Endothelial cell (in vitro differentiated cells): ENCODE results near the gene TFEB. TPM values are rescaled to one million over a fixed set of nuclear protein-coding genes. Genes with fewer than 3 reads are reported as not detected.

Experiments used
- DNase-seq: peaks from one replicate; pipeline ENCODE4 v3.0.0; 2021; ENCODE audit warnings: low spot score
- H3K27ac Mint-ChIP-seq: one replicate; pipeline ENCODE4 v1.8.0; 2021; ENCODE audit warnings: mixed read lengths, inconsistent platforms; ENCODE audit not compliant: unreplicated experiment
- H3K27me3 Mint-ChIP-seq: one replicate; pipeline ENCODE4 v1.8.0; 2021; ENCODE audit warnings: mild to moderate bottlenecking, moderate library complexity, mixed read lengths, inconsistent platforms; ENCODE audit not compliant: unreplicated experiment
- H3K36me3 Mint-ChIP-seq: one replicate; pipeline ENCODE4 v1.8.0; 2021; ENCODE audit warnings: mild to moderate bottlenecking, low read depth, mixed read lengths, inconsistent platforms; ENCODE audit not compliant: unreplicated experiment
- H3K4me1 Mint-ChIP-seq: one replicate; pipeline ENCODE4 v1.8.0; 2021; ENCODE audit warnings: mild to moderate bottlenecking, mixed read lengths, inconsistent platforms; ENCODE audit not compliant: unreplicated experiment
- H3K4me3 Mint-ChIP-seq: one replicate; pipeline ENCODE4 v1.8.0; 2021; ENCODE audit warnings: mild to moderate bottlenecking, mixed read lengths, inconsistent platforms; ENCODE audit not compliant: unreplicated experiment
- H3K9me3 Mint-ChIP-seq: one replicate; pipeline ENCODE4 v1.8.0; 2021; ENCODE audit warnings: mixed read lengths, inconsistent platforms; ENCODE audit not compliant: unreplicated experiment
- total RNA-seq: library from RNA; stranded (reverse); fragmentation: NEBNext Ultra II Directional; extraction: Animal tissue kit (Norgen Biotek cat#: 25700); gene quantifications from one replicate; pipeline ENCODE4 v1.2.1, GENCODE V29; 2021; ENCODE audit not compliant: unreplicated experiment
- TF ChIP-seq, protein P1 (sequence below): fragments of 200-600 bp; sonication (generic); IDR thresholded peaks from one replicate; pipeline ENCODE4 v1.5.0; 2021; ENCODE audit warnings: antibody characterized with exemption; ENCODE audit not compliant: unreplicated experiment

Gene TFEB
- total RNA-seq, 1 donor from 2014 or later, result 10.4 TPM

- H3K4me1 Mint-ChIP-seq, result peaks cover 19% of the 10 kb centered on the region
- no peak for DNase-seq
- peaks cover 21% of the 10 kb centered on the region for H3K36me3 Mint-ChIP-seq
- peak overlapping the region; percentile 19 for H3K4me3 Mint-ChIP-seq
- no peak overlapping the region for H3K27ac Mint-ChIP-seq
- peaks cover 5% of the 10 kb centered on the region for H3K27me3 Mint-ChIP-seq
- H3K9me3 Mint-ChIP-seq, result no peaks in the 10 kb centered on the region
- TF ChIP-seq, protein P1, sequence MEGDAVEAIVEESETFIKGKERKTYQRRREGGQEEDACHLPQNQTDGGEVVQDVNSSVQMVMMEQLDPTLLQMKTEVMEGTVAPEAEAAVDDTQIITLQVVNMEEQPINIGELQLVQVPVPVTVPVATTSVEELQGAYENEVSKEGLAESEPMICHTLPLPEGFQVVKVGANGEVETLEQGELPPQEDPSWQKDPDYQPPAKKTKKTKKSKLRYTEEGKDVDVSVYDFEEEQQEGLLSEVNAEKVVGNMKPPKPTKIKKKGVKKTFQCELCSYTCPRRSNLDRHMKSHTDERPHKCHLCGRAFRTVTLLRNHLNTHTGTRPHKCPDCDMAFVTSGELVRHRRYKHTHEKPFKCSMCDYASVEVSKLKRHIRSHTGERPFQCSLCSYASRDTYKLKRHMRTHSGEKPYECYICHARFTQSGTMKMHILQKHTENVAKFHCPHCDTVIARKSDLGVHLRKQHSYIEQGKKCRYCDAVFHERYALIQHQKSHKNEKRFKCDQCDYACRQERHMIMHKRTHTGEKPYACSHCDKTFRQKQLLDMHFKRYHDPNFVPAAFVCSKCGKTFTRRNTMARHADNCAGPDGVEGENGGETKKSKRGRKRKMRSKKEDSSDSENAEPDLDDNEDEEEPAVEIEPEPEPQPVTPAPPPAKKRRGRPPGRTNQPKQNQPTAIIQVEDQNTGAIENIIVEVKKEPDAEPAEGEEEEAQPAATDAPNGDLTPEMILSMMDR, result no peak
Measured at GRCh38 chr6:41777551-41778285, 42.3 kb upstream of the TFEB start.

DNA sequence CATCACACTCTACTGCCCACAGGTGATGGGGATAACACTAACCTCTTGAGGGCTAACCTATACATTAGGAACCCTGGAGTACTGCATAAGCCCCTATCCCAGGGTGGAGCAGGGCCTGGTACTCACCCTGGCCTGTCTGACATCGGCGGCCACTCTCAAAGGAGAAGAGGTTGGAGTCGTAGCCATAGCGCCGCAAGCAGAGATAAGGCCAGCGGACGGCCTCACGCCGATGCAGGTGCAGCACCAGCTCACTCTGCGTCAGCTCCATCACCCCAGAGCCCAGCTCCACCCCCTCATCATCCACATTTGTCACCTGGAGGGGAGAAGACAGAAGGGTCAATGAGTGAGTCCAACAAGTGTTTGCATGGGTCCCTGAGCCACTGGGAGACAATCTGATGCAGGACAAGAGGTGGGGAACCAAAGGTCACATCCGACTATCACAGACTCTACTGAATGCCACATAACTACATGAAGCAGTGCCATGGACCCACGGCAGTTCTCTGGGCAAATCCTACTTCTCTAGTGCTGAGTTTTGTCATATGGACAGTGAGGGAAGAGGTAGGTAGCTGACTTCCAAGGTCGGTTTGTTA is 40.0 kb upstream of the TFEB start:
- H3K4me3 Mint-ChIP-seq, result peak overlapping the region; percentile 15
- peaks cover 11% of the 10 kb centered on the region for H3K4me1 Mint-ChIP-seq
- TF ChIP-seq, protein P1, result no peak
- H3K36me3 Mint-ChIP-seq, result peaks cover 35% of the 10 kb centered on the region
- H3K27ac Mint-ChIP-seq, result no peak overlapping the region
- no peaks in the 10 kb centered on the region for H3K9me3 Mint-ChIP-seq
- no peak for DNase-seq
- H3K27me3 Mint-ChIP-seq, result no peaks in the 10 kb centered on the region

DNA sequence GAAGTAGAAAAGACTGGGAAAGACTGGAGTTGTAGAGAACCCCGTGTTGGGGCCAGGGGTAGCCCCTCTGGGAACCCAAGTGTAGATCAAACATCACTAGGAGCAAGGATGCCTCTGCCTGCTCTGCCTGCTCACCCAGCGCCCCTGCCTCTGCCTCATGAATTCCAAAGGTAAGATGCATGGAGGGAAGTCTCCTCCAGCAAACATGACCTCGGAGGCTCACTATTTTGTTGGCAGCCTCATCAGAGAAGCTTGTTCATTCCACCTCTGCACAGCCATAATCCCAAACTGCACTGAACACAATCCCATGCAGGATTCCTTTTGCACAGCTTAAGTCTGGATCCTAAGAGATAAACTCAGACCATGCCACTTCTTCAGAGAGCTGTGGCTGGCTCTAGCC is 39.4 kb upstream of the TFEB start:
- H3K9me3 Mint-ChIP-seq, result no peaks in the 10 kb centered on the region
- no peak for DNase-seq
- H3K27me3 Mint-ChIP-seq, result no peaks in the 10 kb centered on the region
- TF ChIP-seq, protein P1, result no peak
- H3K27ac Mint-ChIP-seq, result no peak overlapping the region
- peaks cover 11% of the 10 kb centered on the region for H3K4me1 Mint-ChIP-seq
- peaks cover 40% of the 10 kb centered on the region for H3K36me3 Mint-ChIP-seq
- H3K4me3 Mint-ChIP-seq, result peak overlapping the region; percentile 31

GRCh38 chr6:41771058-41771983 is 35.9 kb upstream of the TFEB start:
- H3K4me1 Mint-ChIP-seq, result peaks cover 33% of the 10 kb centered on the region
- H3K27ac Mint-ChIP-seq, result peak overlapping the region; percentile 22
- DNase-seq, result no peak
- H3K36me3 Mint-ChIP-seq, result peaks cover 31% of the 10 kb centered on the region
- H3K4me3 Mint-ChIP-seq, result no peak overlapping the region
- H3K9me3 Mint-ChIP-seq, result no peaks in the 10 kb centered on the region
- no peaks in the 10 kb centered on the region for H3K27me3 Mint-ChIP-seq
- TF ChIP-seq, protein P1, result no peak
